SK-N-MC (cell line): ENCODE measurements around the gene PAPPA2.

Source experiments
- EZH2 ChIP-seq: fragments of 200-600 bp; sonication (generic); IDR thresholded peaks from one replicate; pipeline ENCODE4 v1.6.1; 2017; ENCODE audit warnings: antibody characterized with exemption
- FOXP2 ChIP-seq: optimal IDR thresholded peaks from 2 replicates; pipeline ENCODE3; 2011; ENCODE audit warnings: mild to moderate bottlenecking, moderate library complexity; ENCODE audit not compliant: insufficient read depth; ENCODE audit errors: extremely low read length, control extremely low read depth
- POLR2AphosphoS5 ChIP-seq: IDR thresholded peaks from 2 replicates; pipeline ENCODE4 v1.6.1; 2012; ENCODE audit warnings: mild to moderate bottlenecking, low read depth, low read length, borderline replicate concordance

DNA sequence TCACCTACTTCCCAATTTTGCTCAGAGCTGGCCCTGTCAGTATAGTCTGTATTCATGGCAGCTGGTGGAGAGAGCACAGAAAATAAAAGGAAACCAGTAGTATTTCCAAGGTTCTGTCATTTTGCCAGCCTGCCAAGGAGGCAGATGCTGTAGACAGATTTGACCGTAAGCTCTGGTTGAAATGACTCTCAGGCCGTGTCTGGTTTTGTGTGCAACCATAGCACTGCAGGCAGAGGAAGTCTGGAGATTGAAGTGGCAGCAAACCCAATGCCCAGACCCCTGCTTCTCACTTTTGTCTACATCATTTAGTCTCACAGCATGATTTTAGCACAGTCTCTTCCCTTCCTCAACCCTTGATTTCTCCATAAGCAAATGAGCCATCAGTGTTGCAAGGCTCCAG lies 291.7 kb downstream of the PAPPA2 start:
- TF ChIP-seq POLR2AphosphoS5 (no peak), EZH2 (no peak), FOXP2 (no peak)
